Skeletal muscle satellite cell (primary cell): ENCODE data around the gene MUC5AC.

ENCODE experiments used
- H3K27me3 ChIP-seq: 2 replicates; pipeline ENCODE4 v1.7.0; 2013; ENCODE audit warnings: low read length; ENCODE audit not compliant: control insufficient read depth, insufficient read depth
- H3K36me3 ChIP-seq: 2 replicates; pipeline ENCODE4 v1.7.0; 2013; ENCODE audit warnings: mild to moderate bottlenecking, control low read depth, low read length; ENCODE audit not compliant: insufficient read depth
- H3K4me1 ChIP-seq: 2 replicates; pipeline ENCODE4 v1.7.0; 2013; ENCODE audit warnings: low read length; ENCODE audit not compliant: control insufficient read depth, insufficient read depth
- H3K4me2 ChIP-seq: 2 replicates; pipeline ENCODE4 v1.7.0; 2013; ENCODE audit warnings: mild to moderate bottlenecking, low read length
- H3K4me3 ChIP-seq: 2 replicates; pipeline ENCODE4 v1.7.0; 2013; ENCODE audit warnings: low read length
- H3K9ac ChIP-seq: 2 replicates; pipeline ENCODE4 v1.7.0; 2013; ENCODE audit warnings: mild to moderate bottlenecking, low read depth, low read length, moderate library complexity
- H3K9me3 ChIP-seq: replicated peaks from 2 replicates; pipeline ENCODE4 v1.7.0; 2013; ENCODE audit warnings: mild to moderate bottlenecking, control low read depth, low read length

Gene MUC5AC

GRCh38 chr11:1138097-1138496, 19.7 kb upstream of the MUC5AC start:
- H3K9me3 ChIP-seq: peaks cover 8% of the 10 kb centered on the region
- H3K27me3 ChIP-seq: peaks cover 28% of the 10 kb centered on the region
- H3K4me2 ChIP-seq: no peak overlapping the region
- H3K4me3 ChIP-seq: no peak overlapping the region
- no peak overlapping the region for H3K9ac ChIP-seq
- H3K4me1 ChIP-seq: peaks cover 11% of the 10 kb centered on the region
- H3K36me3 ChIP-seq: no peaks in the 10 kb centered on the region

- Histone ChIP-seq H3K4me1 (peaks cover 11% of the 10 kb centered on the region), H3K9me3 (peaks cover 13% of the 10 kb centered on the region), H3K27me3 (peaks cover 28% of the 10 kb centered on the region), H3K36me3 (no peaks in the 10 kb centered on the region), H3K9ac (no peak overlapping the region), H3K4me2 (no peak overlapping the region), H3K4me3 (no peak overlapping the region)
These were observed 18.2 kb upstream of the MUC5AC start for GRCh38 chr11:1139441-1140083.

- Histone ChIP-seq H3K4me2 (no peak overlapping the region), H3K9ac (no peak overlapping the region), H3K36me3 (no peaks in the 10 kb centered on the region), H3K27me3 (peaks cover 28% of the 10 kb centered on the region), H3K9me3 (peaks cover 13% of the 10 kb centered on the region), H3K4me1 (peaks cover 11% of the 10 kb centered on the region), H3K4me3 (no peak overlapping the region)
These were observed 16.9 kb upstream of the MUC5AC start for GRCh38 chr11:1140642-1141490.

- Histone ChIP-seq H3K27me3 (peaks cover 18% of the 10 kb centered on the region), H3K9ac (no peak overlapping the region), H3K36me3 (no peaks in the 10 kb centered on the region), H3K4me3 (no peak overlapping the region), H3K9me3 (peaks cover 13% of the 10 kb centered on the region), H3K4me2 (no peak overlapping the region), H3K4me1 (peaks cover 8% of the 10 kb centered on the region)
These were observed 11.4 kb upstream of the MUC5AC start for GRCh38 chr11:1146365-1146764.

- H3K27me3 ChIP-seq: peaks cover 4% of the 10 kb centered on the region
- no peak overlapping the region for H3K9ac ChIP-seq
- H3K4me2 ChIP-seq: no peak overlapping the region
- peaks cover 22% of the 10 kb centered on the region for H3K4me1 ChIP-seq
- no peaks in the 10 kb centered on the region for H3K36me3 ChIP-seq
- no peak overlapping the region for H3K4me3 ChIP-seq
- H3K9me3 ChIP-seq: peaks cover 5% of the 10 kb centered on the region
These were observed 10.0 kb upstream of the MUC5AC start for GRCh38 chr11:1147792-1148191.

GRCh38 chr11:1148752-1149180, 9.0 kb upstream of the MUC5AC start:
- Histone ChIP-seq H3K36me3 (no peaks in the 10 kb centered on the region), H3K27me3 (peaks cover 4% of the 10 kb centered on the region)

GRCh38 chr11:1149545-1149944, 8.2 kb upstream of the MUC5AC start:
- H3K36me3 ChIP-seq: no peaks in the 10 kb centered on the region
- peaks cover 38% of the 10 kb centered on the region for H3K4me1 ChIP-seq
- peaks cover 4% of the 10 kb centered on the region for H3K27me3 ChIP-seq
- H3K9ac ChIP-seq: no peak overlapping the region
- H3K9me3 ChIP-seq: no peaks in the 10 kb centered on the region
- no peak overlapping the region for H3K4me3 ChIP-seq
- H3K4me2 ChIP-seq: no peak overlapping the region

More at GRCh38 chr11:1148752-1149180, 9.0 kb upstream of the MUC5AC start:
- H3K4me2 ChIP-seq: no peak overlapping the region
- H3K9me3 ChIP-seq: peaks cover 5% of the 10 kb centered on the region
- H3K4me3 ChIP-seq: no peak overlapping the region
- no peak overlapping the region for H3K9ac ChIP-seq
- peaks cover 32% of the 10 kb centered on the region for H3K4me1 ChIP-seq

- peaks cover 4% of the 10 kb centered on the region for H3K27me3 ChIP-seq
- H3K9me3 ChIP-seq: no peaks in the 10 kb centered on the region
- H3K9ac ChIP-seq: no peak overlapping the region
- no peaks in the 10 kb centered on the region for H3K36me3 ChIP-seq
- no peak overlapping the region for H3K4me3 ChIP-seq
- peaks cover 38% of the 10 kb centered on the region for H3K4me1 ChIP-seq
- no peak overlapping the region for H3K4me2 ChIP-seq
These were observed 7.6 kb upstream of the MUC5AC start for GRCh38 chr11:1150116-1150515.

- peak overlapping the region; percentile 53 for H3K4me2 ChIP-seq
- H3K9me3 ChIP-seq: no peaks in the 10 kb centered on the region
- peaks cover 38% of the 10 kb centered on the region for H3K4me1 ChIP-seq
- peak overlapping the region; percentile 42 for H3K9ac ChIP-seq
- peak overlapping the region; percentile 30 for H3K4me3 ChIP-seq
- no peaks in the 10 kb centered on the region for H3K36me3 ChIP-seq
- peaks cover 4% of the 10 kb centered on the region for H3K27me3 ChIP-seq
These were observed 6.9 kb upstream of the MUC5AC start for GRCh38 chr11:1150769-1151365.

- peaks cover 38% of the 10 kb centered on the region for H3K4me1 ChIP-seq
- no peaks in the 10 kb centered on the region for H3K9me3 ChIP-seq
- H3K4me3 ChIP-seq: no peak overlapping the region
- peak overlapping the region; percentile 42 for H3K9ac ChIP-seq
- no peaks in the 10 kb centered on the region for H3K36me3 ChIP-seq
- H3K4me2 ChIP-seq: peak overlapping the region; percentile 53
- H3K27me3 ChIP-seq: no peaks in the 10 kb centered on the region
These were observed 6.1 kb upstream of the MUC5AC start for GRCh38 chr11:1151366-1152315.
